GM12878 (cell line): ENCODE results near the gene TINCR.

ENCODE experiments used
- FOXK2 ChIP-seq: fragments of 450-650 bp; IDR thresholded peaks from 2 replicates; pipeline ENCODE4 v1.6.1; 2017; ENCODE audit warnings: mild to moderate bottlenecking, moderate library complexity
- SPI1 ChIP-seq: IDR thresholded peaks from 2 replicates; pipeline ENCODE4 v1.6.1; 2011; ENCODE audit warnings: low read depth, mild to moderate bottlenecking, low read length, moderate library complexity, borderline replicate concordance; ENCODE audit not compliant: insufficient read depth
- SRF ChIP-seq, 2 experiments: IDR thresholded peaks; 2 replicates each; pipeline ENCODE4 v1.6.1; 2011; ENCODE audit warnings: low read depth in 2 of 2, low read length in 2 of 2, mild to moderate bottlenecking in 1 of 2, moderate library complexity in 1 of 2
- STAT1 ChIP-seq: fragments of 450-650 bp; conservative IDR thresholded peaks from 2 replicates; pipeline ENCODE4 v1.6.1; 2014; ENCODE audit warnings: antibody characterized with exemption, mild to moderate bottlenecking

DNA sequence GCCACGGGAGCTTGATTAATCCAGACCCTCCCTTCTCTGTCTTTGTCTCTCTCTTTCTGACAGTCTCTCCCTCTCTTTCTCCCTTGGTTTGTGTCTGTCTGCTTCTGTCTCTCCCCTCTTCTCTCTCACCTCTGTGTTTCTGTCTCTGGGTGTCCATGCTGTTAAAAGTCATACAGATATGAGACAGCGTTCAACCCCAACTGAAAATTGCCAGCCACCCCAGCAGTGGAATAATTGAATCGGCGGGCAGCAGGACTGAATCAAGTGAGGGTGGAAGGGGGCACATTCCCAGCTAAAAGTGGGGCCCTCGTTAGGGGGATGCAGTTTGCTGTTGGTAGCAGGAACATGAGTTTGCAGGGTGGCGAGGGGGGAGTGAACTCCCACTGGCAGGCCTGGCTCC lies 43.7 kb downstream of the TINCR start:
- TF ChIP-seq SRF (IDR thresholded peaks at IDR 0.05; ENCODE audit: low read depth in 2 of 2, low read length in 2 of 2) (no peak), STAT1 (no peak), SPI1 (no peak), FOXK2 (no peak)
